ENCODE measurements around the gene ATF7IP2.
A peak's percentile ranks its signal among the peaks of the same experiment; 100 is the strongest.

ATF7IP2 gene

DNA sequence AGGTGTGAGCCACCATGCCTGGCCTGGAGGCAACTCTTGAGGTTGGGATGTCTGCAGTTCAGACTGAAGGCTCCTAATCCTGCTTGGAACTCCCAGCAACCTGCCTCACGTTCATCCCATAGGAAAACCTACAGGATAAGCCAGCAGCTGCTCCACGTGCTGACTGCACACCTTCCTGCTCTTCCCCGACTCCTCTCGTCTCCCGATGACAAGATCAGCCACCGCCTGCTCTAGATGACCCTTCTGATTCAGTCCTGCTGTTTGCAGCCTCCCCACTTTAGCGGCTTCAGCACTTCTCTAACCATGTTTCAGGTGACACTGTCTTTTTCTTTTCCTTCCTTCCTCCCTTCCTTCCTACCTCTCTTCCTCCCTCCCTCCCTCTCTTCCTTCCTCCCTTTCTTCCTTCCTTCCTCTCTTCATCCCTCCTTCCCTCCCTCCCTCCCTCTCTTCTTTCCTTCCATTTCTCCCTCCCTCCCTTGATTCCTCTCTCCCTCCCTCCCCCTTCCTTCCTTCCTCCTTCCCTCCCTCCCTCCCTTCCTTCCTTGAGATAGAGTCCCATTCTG lies 132.7 kb downstream of the ATF7IP2 start:
- DNase-seq: no peak

GRCh38 chr16:10519297-10519696 lies 133.4 kb downstream of the ATF7IP2 start:
- DNase-seq: no peak

DNA sequence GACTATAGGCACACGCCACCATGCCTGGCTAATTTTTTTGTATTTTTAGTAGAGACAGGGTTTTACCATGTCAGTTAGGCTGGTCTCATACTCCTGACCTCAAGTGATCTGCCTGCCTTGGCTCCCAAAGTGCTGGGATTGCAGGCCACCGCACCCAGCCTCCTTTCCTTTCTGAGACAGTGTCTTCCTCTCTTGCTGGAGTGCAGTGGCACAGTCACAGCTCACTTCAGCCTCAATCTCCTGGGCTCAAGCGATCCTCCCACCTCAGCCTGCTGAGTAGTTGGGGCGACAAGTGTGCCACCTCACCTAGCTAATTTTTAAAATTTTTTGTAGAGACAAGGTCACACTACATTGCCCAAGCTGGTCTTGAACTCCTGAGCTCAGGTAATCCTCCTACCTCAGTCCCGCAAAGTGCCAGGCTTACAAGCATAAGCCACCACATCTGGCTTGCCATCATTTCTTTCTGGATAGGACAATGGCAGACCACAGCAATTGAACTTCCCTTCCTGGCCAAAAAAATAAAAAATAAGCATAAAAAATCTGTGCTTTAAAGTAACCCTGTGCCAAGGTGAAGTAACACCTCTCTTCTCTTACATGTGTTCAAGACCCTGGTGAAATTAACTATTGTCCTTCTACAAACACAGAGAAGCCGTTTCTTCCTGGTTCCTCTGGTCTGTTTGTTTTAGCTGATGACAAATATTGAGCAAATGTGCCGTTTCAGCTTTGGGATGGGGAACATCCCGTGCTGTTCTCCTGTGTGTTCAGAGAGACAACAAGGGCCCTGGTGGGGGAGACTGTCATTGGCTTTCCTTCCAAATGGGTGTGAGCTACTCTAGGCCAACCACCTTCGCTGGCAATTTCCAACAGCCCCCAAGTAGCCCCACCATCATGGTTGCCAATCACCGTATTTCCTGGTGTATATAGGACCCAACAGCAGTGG lies 134.3 kb downstream of the ATF7IP2 start:
- no peak for DNase-seq

GRCh38 chr16:10520869-10521578 lies 135.2 kb downstream of the ATF7IP2 start:
- DNase-seq: no peak

DNA sequence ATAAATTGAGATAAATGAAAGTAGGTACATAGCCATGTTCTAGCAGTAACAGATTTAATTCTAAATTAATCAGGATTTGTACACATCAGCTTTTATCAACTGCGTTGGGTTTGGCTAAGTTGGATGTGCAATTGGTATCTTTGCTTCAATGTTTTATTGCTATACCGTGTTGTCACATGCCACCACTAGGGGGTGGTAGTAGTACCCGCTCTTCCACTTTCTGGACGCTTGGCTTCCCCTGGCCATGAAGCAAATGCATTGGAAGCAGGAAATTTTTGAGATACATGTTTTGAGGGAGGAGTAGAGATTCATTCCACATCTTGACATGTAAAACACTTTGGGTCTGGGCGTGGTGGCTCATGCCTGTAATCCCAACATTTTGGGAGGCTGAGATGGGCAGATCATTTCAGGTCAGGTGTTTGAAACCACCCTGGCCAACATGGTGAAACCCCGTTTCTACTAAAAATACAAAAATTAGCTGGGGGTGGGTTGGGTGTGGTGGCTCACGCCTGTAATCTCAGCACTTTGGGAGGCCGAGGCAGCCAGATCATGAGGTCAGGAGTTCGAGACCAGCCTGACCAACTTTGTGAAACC lies 135.9 kb downstream of the ATF7IP2 start:
- DNase-seq: peak; percentile 16

GRCh38 chr16:10522966-10523365 lies 137.1 kb downstream of the ATF7IP2 start:
- DNase-seq: no peak

- no peak for DNase-seq
Measured at GRCh38 chr16:10525214-10525825, 139.5 kb downstream of the ATF7IP2 start.

GRCh38 chr16:10526962-10527361 lies 141.1 kb downstream of the ATF7IP2 start:
- DNase-seq: no peak

GRCh38 chr16:10528635-10529034 lies 142.8 kb downstream of the ATF7IP2 start:
- no peak for DNase-seq

GRCh38 chr16:10529895-10530669 lies 144.2 kb downstream of the ATF7IP2 start:
- no peak for DNase-seq

- DNase-seq: no peak
Measured at GRCh38 chr16:10530685-10531084, 144.8 kb downstream of the ATF7IP2 start.

DNA sequence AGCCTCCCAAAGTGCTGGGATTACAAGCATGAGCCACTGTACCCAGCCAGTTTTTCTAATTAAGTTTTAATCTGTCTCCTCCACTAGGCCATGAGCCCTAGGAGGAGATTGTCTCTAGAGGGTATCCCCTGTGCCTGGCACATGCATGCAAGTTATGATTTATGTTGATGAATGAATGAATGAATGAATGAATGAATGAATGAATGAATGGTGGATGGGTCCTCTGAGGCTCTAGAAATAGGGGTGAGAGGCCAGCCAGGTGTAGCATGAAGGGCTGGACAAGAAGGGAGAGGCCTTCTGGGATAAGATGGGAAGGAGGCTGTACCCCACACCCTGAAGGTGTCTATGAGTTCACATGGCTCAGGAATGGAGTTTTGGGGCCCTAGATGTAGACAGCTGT lies 145.7 kb downstream of the ATF7IP2 start:
- no peak for DNase-seq

All from NCI-H510A (cell line).